Putamen (tissue), 1 donor: ENCODE data around the gene SAMHD1.
"Not testable (repeated sequence)": the region's sequence is repeated elsewhere in the genome, so short reads cannot be mapped to it uniquely, and the experiment has no call there.

Experiments used
- DNase-seq: peaks from one replicate; pipeline ENCODE4 v3.0.0-alpha.2; 2016; ENCODE audit warnings: low spot score

The SAMHD1 gene

DNA sequence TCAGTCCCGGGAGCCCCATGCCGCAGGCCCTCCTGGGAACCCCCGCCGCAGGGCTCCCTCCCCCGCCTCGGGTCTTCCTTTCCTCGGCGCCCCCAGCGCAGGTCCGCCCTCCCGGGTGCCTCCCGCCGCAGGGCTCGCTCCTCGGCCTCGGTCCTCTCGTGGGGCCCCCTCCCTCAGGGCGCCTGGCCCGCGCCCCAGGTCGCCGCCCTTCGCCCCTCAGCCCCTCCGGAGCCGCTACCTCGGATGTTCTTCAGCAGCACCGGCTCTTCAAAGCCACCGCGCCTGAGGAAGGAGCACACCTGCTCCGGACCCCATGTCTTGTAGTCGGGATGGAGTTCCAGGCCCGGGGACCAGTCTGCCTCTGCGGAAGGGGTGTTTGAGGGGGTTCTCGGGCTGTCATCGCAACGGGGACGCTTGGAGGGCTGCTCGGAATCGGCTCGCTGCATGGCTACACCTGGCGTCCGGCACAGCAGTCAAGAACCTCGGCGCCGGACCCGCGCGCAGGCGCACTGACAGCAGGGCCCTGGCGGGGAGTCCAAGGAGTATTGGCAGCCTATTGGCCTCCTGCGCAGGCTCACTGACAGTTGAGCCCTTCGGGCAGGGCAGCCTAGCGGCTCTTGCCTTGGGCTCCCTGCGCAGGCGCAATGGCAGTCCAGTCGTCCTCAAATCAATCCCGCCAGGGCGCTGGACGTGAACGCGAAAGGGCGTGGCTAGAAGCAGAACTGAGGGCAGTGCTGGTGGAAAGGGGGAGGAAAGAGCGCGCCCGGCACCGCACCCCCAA is at the start of gene SAMHD1:
SAMHD1 (minus strand) TSS at position 511 of the 781 bp plus-strand sequence; CDS start at position 446, 65 bp downstream.
- peak; percentile 98 for DNase-seq

- DNase-seq = not testable (repeated sequence)
These were observed 48.7 kb upstream of the SAMHD1 start for GRCh38 chr20:37000171-37000570.

GRCh38 chr20:36998652-36999051 is 47.1 kb upstream of the SAMHD1 start:
- no peak for DNase-seq

DNA sequence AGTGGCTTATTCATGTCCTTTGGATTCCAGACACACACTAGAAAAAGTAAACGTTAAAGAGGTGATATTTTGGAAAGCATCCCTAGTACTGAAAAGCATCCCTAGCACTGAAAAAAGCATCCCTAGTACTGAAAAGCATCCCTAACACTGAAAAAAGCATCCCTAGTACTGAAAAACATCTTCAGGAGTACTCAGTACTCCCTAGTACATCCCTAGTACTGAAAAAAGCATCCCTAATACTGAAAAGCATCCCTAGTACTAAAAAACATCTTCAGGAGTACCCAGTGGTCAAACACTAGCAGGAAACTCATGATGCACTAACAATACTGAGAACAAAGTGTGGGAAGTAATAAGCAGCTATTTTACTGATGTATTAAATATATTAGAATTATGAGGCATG is 45.6 kb upstream of the SAMHD1 start:
- no peak for DNase-seq

- DNase-seq = not testable (repeated sequence)
These were observed 42.7 kb upstream of the SAMHD1 start for GRCh38 chr20:36994221-36994620.

- no peak for DNase-seq
These were observed 41.4 kb upstream of the SAMHD1 start for GRCh38 chr20:36992802-36993334.

DNA sequence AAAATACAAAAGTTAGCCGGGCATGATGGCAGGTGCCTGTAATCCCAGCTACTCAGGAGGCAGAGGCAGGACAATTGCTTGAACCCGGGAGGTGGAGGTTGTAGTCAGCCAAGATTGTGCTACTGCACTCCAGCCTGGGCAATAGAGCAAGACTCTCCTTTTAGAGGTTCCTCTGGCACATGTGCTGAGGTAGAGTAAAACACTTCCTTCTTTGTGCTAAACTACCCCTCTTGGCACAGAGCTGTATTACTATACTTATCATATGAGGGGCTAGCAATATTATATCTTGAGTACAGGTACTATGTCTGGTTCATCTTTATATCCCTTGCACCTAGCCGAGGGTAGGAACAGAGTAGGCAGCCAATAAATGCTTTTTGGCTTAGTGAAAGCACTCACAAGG is 40.2 kb upstream of the SAMHD1 start:
- DNase-seq = no peak

GRCh38 chr20:36989797-36990196 is 38.3 kb upstream of the SAMHD1 start:
- no peak for DNase-seq

GRCh38 chr20:36988494-36988966 is 37.0 kb upstream of the SAMHD1 start:
- DNase-seq = no peak

DNA sequence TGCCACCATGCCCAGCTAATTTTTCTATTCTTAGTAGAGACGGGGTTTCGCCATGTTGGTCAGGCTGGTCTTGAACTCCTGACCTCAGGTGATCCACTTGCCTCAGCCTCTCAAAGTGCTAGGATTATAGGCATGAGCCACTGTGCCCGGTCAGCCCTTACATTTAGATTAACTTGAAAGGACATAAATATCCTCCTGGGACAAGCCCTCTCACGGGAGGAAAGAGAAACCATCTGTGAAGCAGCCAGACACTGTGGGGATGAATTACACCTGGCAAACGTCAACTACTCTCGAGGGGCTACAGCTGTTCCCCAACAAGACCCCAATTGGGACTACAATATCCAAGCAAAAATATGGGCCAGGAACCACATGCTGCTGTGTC is 32.7 kb upstream of the SAMHD1 start:
- no peak for DNase-seq

- no peak for DNase-seq
These were observed 23.8 kb upstream of the SAMHD1 start for GRCh38 chr20:36975099-36975818.

- DNase-seq = no peak
These were observed 23.2 kb upstream of the SAMHD1 start for GRCh38 chr20:36974660-36975059.

- no peak for DNase-seq
These were observed 19.6 kb upstream of the SAMHD1 start for GRCh38 chr20:36971103-36971502.

GRCh38 chr20:36969478-36970186 is 18.1 kb upstream of the SAMHD1 start:
- no peak for DNase-seq

DNA sequence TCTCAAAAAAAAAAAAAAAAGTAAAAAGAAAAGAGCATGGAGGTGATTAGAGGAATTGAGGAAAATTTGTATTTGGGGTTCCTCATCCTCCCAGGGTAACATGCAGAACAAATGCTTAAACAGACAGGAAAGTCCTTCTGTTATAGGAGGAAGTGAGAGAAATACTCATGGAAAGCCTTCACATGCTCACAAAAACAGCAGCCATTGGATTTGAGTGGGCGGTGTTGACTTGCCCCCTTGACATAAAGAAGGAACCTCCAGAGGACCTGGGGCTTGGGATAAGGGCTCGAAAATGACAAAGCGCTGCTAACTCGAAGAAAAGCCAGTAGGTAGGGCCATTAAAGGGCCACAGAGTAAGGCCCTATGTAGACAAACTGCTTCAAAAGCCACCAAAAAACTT is 17.5 kb upstream of the SAMHD1 start:
- DNase-seq = peak; percentile 8

GRCh38 chr20:36967636-36968035 is 16.1 kb upstream of the SAMHD1 start:
- DNase-seq = no peak

- DNase-seq = not testable (repeated sequence)
These were observed 15.5 kb upstream of the SAMHD1 start for GRCh38 chr20:36966965-36967364.

DNA sequence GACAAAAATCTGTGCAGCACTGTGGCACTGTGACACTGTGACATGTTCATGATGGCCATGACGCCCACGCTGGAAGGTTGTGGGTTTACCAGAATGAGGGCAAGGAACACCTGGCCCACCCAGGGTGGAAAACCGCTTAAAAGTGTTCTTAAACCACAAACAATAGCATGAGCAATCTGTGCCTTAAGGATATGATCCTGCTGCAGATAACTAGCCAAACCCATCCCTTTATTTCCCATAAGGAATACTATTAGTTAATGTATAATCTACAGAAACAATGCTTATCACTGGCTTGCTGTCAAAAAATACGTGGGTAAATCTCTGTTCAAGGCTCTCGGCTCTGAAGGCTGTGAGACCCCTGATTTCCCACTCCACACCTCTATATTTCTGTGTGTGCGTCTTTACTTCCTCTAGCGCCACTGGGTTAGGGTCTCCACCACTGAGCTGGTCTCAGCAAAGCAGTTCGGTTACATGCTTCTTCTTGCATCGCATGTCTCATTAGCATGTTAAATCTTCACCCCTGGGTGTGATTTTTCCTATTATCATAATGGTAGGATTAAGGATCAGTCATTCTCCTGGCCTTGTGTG is 10.9 kb upstream of the SAMHD1 start:
- not testable (repeated sequence) for DNase-seq

DNA sequence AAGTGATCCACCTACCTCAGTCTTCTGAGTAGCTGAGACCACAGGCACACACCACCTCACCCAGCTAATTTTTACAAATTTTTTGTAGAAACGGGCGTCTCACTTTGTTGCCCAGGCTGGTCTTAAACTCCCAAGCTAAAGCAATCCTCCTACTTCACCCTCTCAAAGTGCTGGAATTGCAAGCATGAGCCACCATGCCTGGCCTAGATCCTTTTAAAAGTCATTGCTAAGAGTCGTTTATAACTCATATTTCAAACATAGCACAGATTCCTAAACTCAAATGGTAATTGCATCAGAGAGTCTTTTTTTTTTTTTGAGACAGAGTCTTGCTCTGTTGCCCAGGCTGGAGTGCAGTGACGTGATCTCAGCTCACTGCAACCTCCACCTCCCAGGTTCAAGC is 7.7 kb upstream of the SAMHD1 start:
- no peak for DNase-seq

- peak; percentile 35 for DNase-seq
These were observed 6.6 kb upstream of the SAMHD1 start for GRCh38 chr20:36957875-36958667.

GRCh38 chr20:36956674-36957073 is 5.2 kb upstream of the SAMHD1 start:
- DNase-seq = no peak
